ENCODE results near the gene FGF14. TPM values are rescaled to one million over a fixed set of nuclear protein-coding genes. Genes with fewer than 3 reads are reported as not detected.
"Not testable (repeated sequence)": the region's sequence is repeated elsewhere in the genome, so short reads cannot be mapped to it uniquely, and the experiment has no call there.

FGF14 gene
- total RNA-seq, 2 experiments from 2014 or later, result not detected

DNA sequence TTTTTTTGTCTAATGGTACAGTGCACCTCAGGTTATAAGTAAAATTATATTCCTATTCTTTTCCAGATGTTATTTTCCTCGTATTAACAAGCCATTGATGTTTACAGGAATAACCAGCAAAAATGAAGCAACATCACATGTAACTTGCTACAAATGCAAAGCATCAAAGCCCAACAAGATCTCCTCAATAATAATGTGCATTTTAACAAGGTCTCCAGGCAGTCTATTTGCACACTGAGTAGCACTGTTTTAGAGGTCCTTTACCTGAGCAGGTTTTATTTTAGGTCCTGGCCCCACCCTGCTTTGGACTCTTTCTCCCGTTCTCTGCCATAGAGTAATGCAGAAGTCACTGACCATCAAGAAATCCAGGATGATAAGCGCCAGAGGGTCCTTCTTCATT lies 298.4 kb downstream of the FGF14 start:
- no peak overlapping the region for H3K4me3 Mint-ChIP-seq
- CTCF ChIA-PET, result no interaction called here

GRCh38 chr13:102100234-102100633 lies 301.6 kb downstream of the FGF14 start:
- Mint-ChIP-seq H3K4me1 (no peaks in the 10 kb centered on the region), H3K27ac (no peak overlapping the region), H3K4me3 (no peak overlapping the region), H3K27me3 (peaks cover 2% of the 10 kb centered on the region), H3K9me3 (ENCODE audit: low read depth) (no peaks in the 10 kb centered on the region), H3K36me3 (ENCODE audit: low read depth) (no peaks in the 10 kb centered on the region)
- intact Hi-C loops (cut with DNase I, micrococcal nuclease), result no loop called here
- ChIA-PET CTCF (no interaction called here), POLR2A (no interaction called here)
- no peak for DNase-seq
- no peak for ATAC-seq

More for the DNA sequence above, 298.4 kb downstream of the FGF14 start:
- DNase-seq, result no peak
- H3K36me3 Mint-ChIP-seq (ENCODE audit: low read depth), result no peaks in the 10 kb centered on the region
- no peak overlapping the region for H3K27ac Mint-ChIP-seq
- H3K9me3 Mint-ChIP-seq (ENCODE audit: low read depth), result no peaks in the 10 kb centered on the region
- intact Hi-C loops (cut with DNase I, micrococcal nuclease), result no loop called here
- POLR2A ChIA-PET, result no interaction called here
- ATAC-seq, result no peak
- no peaks in the 10 kb centered on the region for H3K4me1 Mint-ChIP-seq
- peaks cover 2% of the 10 kb centered on the region for H3K27me3 Mint-ChIP-seq

DNA sequence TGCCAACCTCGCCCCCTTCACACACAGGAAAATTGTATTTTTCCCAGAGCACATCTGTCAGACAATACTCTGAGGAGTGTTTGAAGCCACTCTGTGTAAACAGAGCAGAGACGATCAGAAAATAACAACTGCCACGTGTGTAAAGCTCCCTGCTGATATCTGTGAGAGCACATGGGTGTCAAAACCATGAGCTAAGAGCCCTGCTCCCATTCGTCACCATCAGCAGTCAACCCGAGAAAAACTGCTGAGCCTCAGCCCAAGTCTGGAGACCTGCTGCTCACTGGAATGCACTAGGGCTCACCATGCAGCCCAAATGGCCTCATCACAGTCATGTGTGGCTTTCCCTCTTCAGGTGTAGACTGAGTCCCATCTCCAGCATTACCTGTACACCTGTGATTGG lies 304.1 kb downstream of the FGF14 start:
- Mint-ChIP-seq H3K4me1 (no peaks in the 10 kb centered on the region), H3K9me3 (ENCODE audit: low read depth) (no peaks in the 10 kb centered on the region), H3K27me3 (peaks cover 2% of the 10 kb centered on the region), H3K27ac (no peak overlapping the region), H3K36me3 (ENCODE audit: low read depth) (no peaks in the 10 kb centered on the region), H3K4me3 (no peak overlapping the region)
- intact Hi-C loops (cut with DNase I, micrococcal nuclease), result no loop called here
- ChIA-PET POLR2A (no interaction called here), CTCF (interaction anchor here (0.6 kb wide), 1 partner anchor 7 kb away, joined by 3 read pairs; no protein-coding TSS in a partner anchor)
- DNase-seq (no peak), ATAC-seq (no peak)

DNA sequence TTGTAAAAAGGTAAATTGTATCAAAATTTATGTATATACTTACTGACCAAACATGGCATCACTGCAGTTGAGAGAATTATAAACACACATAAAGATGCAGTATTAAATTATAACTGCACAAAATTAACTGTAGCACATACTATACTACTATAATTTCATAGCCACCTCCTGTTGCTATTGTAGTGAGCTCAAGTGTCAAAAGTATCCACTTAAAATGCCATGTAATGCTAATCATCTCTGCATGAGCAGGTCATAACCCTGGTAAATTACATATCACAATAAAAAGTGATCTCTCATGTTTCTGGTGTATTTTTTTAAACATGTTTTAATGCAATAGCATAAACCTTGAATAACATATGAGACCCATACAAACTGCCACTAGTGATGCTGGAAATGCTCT lies 308.6 kb downstream of the FGF14 start:
- H3K27me3 Mint-ChIP-seq; H3K36me3 Mint-ChIP-seq (ENCODE audit: low read depth); H3K4me3 Mint-ChIP-seq; DNase-seq; H3K27ac Mint-ChIP-seq; H3K9me3 Mint-ChIP-seq (ENCODE audit: low read depth); ATAC-seq; CTCF ChIA-PET; POLR2A ChIA-PET; intact Hi-C loops (cut with DNase I, micrococcal nuclease); H3K4me1 Mint-ChIP-seq: not testable (repeated sequence)

- ATAC-seq, result no peak
- no peak for DNase-seq
- Mint-ChIP-seq H3K4me1 (no peaks in the 10 kb centered on the region), H3K4me3 (no peak overlapping the region), H3K27me3 (peaks cover 2% of the 10 kb centered on the region), H3K36me3 (ENCODE audit: low read depth) (no peaks in the 10 kb centered on the region), H3K9me3 (ENCODE audit: low read depth) (no peaks in the 10 kb centered on the region), H3K27ac (no peak overlapping the region)
- ChIA-PET POLR2A (no interaction called here), CTCF (interaction anchor here (0.8 kb wide), 1 partner anchor 946 kb away, joined by 3 read pairs; no protein-coding TSS in a partner anchor)
- intact Hi-C loops (cut with DNase I, micrococcal nuclease), result no loop called here
These were observed 310.6 kb downstream of the FGF14 start for GRCh38 chr13:102091231-102091630.

GRCh38 chr13:102090532-102090931 lies 311.3 kb downstream of the FGF14 start:
- no peaks in the 10 kb centered on the region for H3K4me1 Mint-ChIP-seq
- ChIA-PET POLR2A (no interaction called here), CTCF (interaction anchor here (0.9 kb wide), 1 partner anchor 8 kb away, joined by 3 read pairs; no protein-coding TSS in a partner anchor)
- no peaks in the 10 kb centered on the region for H3K9me3 Mint-ChIP-seq (ENCODE audit: low read depth)
- H3K27me3 Mint-ChIP-seq, result peaks cover 2% of the 10 kb centered on the region
- no peak overlapping the region for H3K4me3 Mint-ChIP-seq
- no peaks in the 10 kb centered on the region for H3K36me3 Mint-ChIP-seq (ENCODE audit: low read depth)
- ATAC-seq (no peak), DNase-seq (no peak)
- no peak overlapping the region for H3K27ac Mint-ChIP-seq
- intact Hi-C loops (cut with DNase I, micrococcal nuclease), result no loop called here

DNA sequence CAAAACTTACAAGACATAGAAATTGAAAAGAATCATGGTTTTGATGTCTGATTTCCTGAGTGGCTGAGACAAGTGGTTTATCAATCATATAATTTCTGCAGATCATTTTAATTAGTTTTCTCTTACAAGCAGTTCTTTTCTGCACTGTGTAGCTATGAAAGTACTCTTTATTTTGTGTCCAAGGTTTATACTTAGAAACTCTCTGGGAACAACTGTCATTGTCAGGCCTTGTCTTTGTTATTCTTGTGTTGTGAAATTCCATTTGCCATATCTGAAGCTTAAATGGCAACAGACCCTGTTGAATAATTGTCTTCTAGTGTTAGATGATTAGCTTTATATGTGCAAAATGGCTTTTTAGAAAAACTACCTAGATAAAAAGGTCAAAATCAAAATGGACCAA lies 312.1 kb downstream of the FGF14 start:
- intact Hi-C loops (cut with DNase I, micrococcal nuclease), result no loop called here
- Mint-ChIP-seq H3K4me3 (no peak overlapping the region), H3K27me3 (no peaks in the 10 kb centered on the region), H3K9me3 (ENCODE audit: low read depth) (no peaks in the 10 kb centered on the region), H3K36me3 (ENCODE audit: low read depth) (no peaks in the 10 kb centered on the region), H3K27ac (no peak overlapping the region), H3K4me1 (no peaks in the 10 kb centered on the region)
- ChIA-PET CTCF (interaction anchor here (0.9 kb wide), 1 partner anchor 8 kb away, joined by 3 read pairs; no protein-coding TSS in a partner anchor), POLR2A (no interaction called here)
- no peak for DNase-seq
- ATAC-seq, result no peak

DNA sequence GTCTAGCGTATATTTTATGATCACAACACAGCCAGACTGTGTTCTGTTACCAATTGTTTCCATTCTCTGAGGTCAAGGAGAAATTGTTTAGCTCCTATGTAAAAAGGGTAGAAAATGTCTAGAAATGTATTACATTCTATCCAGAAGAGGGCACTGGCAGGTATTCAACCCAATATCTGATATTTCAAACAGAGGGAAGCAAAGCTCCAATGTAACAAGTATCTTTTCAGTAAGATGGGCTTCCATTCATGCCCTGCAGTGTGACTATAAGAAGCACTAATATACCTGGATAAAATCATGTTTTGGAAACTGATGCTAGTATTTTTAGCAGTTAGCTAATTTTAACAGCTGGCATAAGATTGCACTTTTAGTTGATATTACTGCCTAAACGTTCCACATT lies 312.7 kb downstream of the FGF14 start:
- H3K4me1 Mint-ChIP-seq, result no peaks in the 10 kb centered on the region
- POLR2A ChIA-PET, result no interaction called here
- no peak overlapping the region for H3K4me3 Mint-ChIP-seq
- no peak overlapping the region for H3K27ac Mint-ChIP-seq
- CTCF ChIA-PET, result no interaction called here
- H3K36me3 Mint-ChIP-seq (ENCODE audit: low read depth), result no peaks in the 10 kb centered on the region
- ATAC-seq (no peak), DNase-seq (no peak)
- no peaks in the 10 kb centered on the region for H3K27me3 Mint-ChIP-seq
- intact Hi-C loops (cut with DNase I, micrococcal nuclease), result no loop called here
- no peaks in the 10 kb centered on the region for H3K9me3 Mint-ChIP-seq (ENCODE audit: low read depth)

DNA sequence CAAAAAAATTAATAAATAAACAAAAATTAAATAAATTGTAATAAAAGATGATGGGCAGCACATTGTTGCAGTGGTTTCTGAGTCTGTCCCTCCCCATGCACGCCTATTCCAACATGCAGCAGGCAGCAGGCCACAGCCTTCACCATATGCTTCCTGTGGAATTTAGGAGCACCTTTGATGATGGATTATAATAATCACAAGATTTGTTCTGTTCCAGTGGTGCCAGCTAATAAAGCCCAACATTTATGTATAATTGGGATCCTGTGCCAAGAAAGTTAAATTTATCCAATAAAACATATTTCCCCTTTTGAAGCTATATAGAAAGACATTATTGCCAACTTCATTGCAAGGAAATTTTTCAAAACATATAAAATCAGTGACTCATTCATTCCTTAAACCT lies 328.6 kb downstream of the FGF14 start:
- CTCF ChIA-PET, result no interaction called here
- Mint-ChIP-seq H3K27me3 (peaks cover 1% of the 10 kb centered on the region), H3K27ac (no peak overlapping the region), H3K36me3 (ENCODE audit: low read depth) (no peaks in the 10 kb centered on the region), H3K4me3 (no peak overlapping the region), H3K9me3 (ENCODE audit: low read depth) (no peaks in the 10 kb centered on the region), H3K4me1 (no peaks in the 10 kb centered on the region)
- DNase-seq (no peak), ATAC-seq (no peak)
- intact Hi-C loops (cut with DNase I, micrococcal nuclease), result no loop called here
- POLR2A ChIA-PET, result no interaction called here

- Mint-ChIP-seq H3K27ac (no peak overlapping the region), H3K27me3 (no peaks in the 10 kb centered on the region), H3K4me1 (no peaks in the 10 kb centered on the region), H3K36me3 (ENCODE audit: low read depth) (no peaks in the 10 kb centered on the region), H3K9me3 (ENCODE audit: low read depth) (no peaks in the 10 kb centered on the region), H3K4me3 (no peak overlapping the region)
- POLR2A ChIA-PET, result no interaction called here
- ATAC-seq (no peak), DNase-seq (no peak)
- intact Hi-C loops (cut with DNase I, micrococcal nuclease), result no loop called here
- CTCF ChIA-PET, result no interaction called here
These were observed 330.1 kb downstream of the FGF14 start for GRCh38 chr13:102071711-102072110.

DNA sequence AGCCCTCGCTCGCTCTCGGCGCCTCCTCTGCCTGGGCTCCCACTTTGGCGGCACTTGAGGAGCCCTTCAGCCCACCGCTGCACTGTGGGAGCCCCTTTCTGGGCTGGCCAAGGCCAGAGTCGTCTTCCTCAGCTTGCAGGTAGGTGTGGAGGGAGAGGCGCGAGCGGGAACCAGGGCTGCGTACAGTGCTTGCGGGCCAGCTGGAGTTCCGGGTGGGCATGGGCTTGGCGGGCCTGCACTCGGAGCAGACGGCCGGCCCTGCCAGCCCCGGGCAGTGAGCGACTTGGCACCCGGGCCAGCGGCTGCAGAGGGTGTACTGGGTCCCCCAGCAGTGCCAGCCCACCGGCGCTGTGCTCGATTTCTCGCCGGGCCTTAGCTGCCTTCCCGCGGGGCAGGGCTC lies 333.5 kb downstream of the FGF14 start:
- H3K4me3 Mint-ChIP-seq; H3K9me3 Mint-ChIP-seq (ENCODE audit: low read depth); H3K27ac Mint-ChIP-seq; H3K4me1 Mint-ChIP-seq; CTCF ChIA-PET; ATAC-seq; intact Hi-C loops (cut with DNase I, micrococcal nuclease); H3K36me3 Mint-ChIP-seq (ENCODE audit: low read depth); POLR2A ChIA-PET; DNase-seq; H3K27me3 Mint-ChIP-seq: not testable (repeated sequence)

GRCh38 chr13:102055090-102055779 lies 346.6 kb downstream of the FGF14 start:
- H3K27me3 Mint-ChIP-seq, result no peaks in the 10 kb centered on the region
- no peaks in the 10 kb centered on the region for H3K4me1 Mint-ChIP-seq
- intact Hi-C loops (cut with DNase I, micrococcal nuclease), result no loop called here
- peaks cover 17% of the 10 kb centered on the region for H3K9me3 Mint-ChIP-seq (ENCODE audit: low read depth)
- no peak overlapping the region for H3K27ac Mint-ChIP-seq
- ATAC-seq, result no peak
- DNase-seq, result no peak
- ChIA-PET POLR2A (no interaction called here), CTCF (no interaction called here)
- no peak overlapping the region for H3K4me3 Mint-ChIP-seq
- no peaks in the 10 kb centered on the region for H3K36me3 Mint-ChIP-seq (ENCODE audit: low read depth)

Data from activated CD4-positive, alpha-beta T cell treated with anti-CD3 and anti-CD28 coated beads for 36 hours (primary cell).